Measurements from ENCODE around the gene TNFRSF9. TPM values are rescaled to one million over a fixed set of nuclear protein-coding genes. Genes with fewer than 3 reads are reported as not detected.
"Not testable (repeated sequence)": the region's sequence is repeated elsewhere in the genome, so short reads cannot be mapped to it uniquely, and the experiment has no call there.

TNFRSF9 gene
- total RNA-seq, 4 donors from 2014 or later = 0.17 TPM; not detected in 3

GRCh38 chr1:7921796-7922195 lies 18.8 kb downstream of the TNFRSF9 start:
- Histone ChIP-seq H3K9me3 (no peaks in the 10 kb centered on the region), H3K27me3 (peaks cover 0 to 35% (median 8%) of the 10 kb centered on the region in 4 donors), H3K4me1 (no peaks in the 10 kb centered on the region), H3K27ac (replicated peaks in 1 of 4) (no peak overlapping the region), H3K36me3 (no peaks in the 10 kb centered on the region), H3K4me3 (no peak overlapping the region)
- TF ChIP-seq EP300 (IDR thresholded peaks at IDR 0.05) (no peak), CTCF (IDR thresholded peaks at IDR 0.05) (no peak)
- WGBS = 88% methylated on average over 7 of the region's 7 CpGs
- intact Hi-C loops (cut with DNase I) = no loop called here
- DNase-seq (ENCODE audit: extremely low spot score) = no peak

GRCh38 chr1:7919880-7920279 lies 20.8 kb downstream of the TNFRSF9 start:
- TF ChIP-seq EP300 (IDR thresholded peaks at IDR 0.05) (no peak), CTCF (IDR thresholded peaks at IDR 0.05) (no peak), POLR2AphosphoS5 (IDR thresholded peaks at IDR 0.05) (no peak), POLR2A (IDR thresholded peaks at IDR 0.05; ENCODE audit: low read depth) (no peak)
- intact Hi-C loops (cut with DNase I) = no loop called here
- no peaks in the 10 kb centered on the region for H3K4me1 ChIP-seq
- H3K27me3 ChIP-seq = peaks cover 0 to 22% (median 4%) of the 10 kb centered on the region in 4 donors
- no peaks in the 10 kb centered on the region for H3K36me3 ChIP-seq
- DNase-seq (ENCODE audit: extremely low spot score) = no peak
- no peak overlapping the region for H3K27ac ChIP-seq (replicated peaks in 1 of 4)
- H3K9me3 ChIP-seq = no peaks in the 10 kb centered on the region
- no peak overlapping the region for H3K4me3 ChIP-seq
- 79% methylated on average over 5 of the region's 5 CpGs for WGBS

GRCh38 chr1:7917971-7918370 lies 22.7 kb downstream of the TNFRSF9 start:
- 87% methylated on average over 5 of the region's 5 CpGs for WGBS
- H3K27ac ChIP-seq (replicated peaks in 1 of 4) = not testable (repeated sequence)

GRCh38 chr1:7916501-7916830 lies 24.2 kb downstream of the TNFRSF9 start:
- Histone ChIP-seq H3K27me3 (peaks cover 0 to 33% (median 4%) of the 10 kb centered on the region in 4 donors), H3K4me1 (no peaks in the 10 kb centered on the region), H3K9me3 (no peaks in the 10 kb centered on the region), H3K4me3 (no peak overlapping the region), H3K36me3 (no peaks in the 10 kb centered on the region), H3K27ac (replicated peaks in 1 of 4) (no peak overlapping the region)
- TF ChIP-seq POLR2A (IDR thresholded peaks at IDR 0.05; ENCODE audit: low read depth) = no peak
- no peak for TF ChIP-seq EP300 (IDR thresholded peaks at IDR 0.05)
- no peak for TF ChIP-seq CTCF (IDR thresholded peaks at IDR 0.05)
- TF ChIP-seq POLR2AphosphoS5 (IDR thresholded peaks at IDR 0.05) = no peak
- WGBS = 66% methylated on average over 2 of the region's 2 CpGs
- no peak for DNase-seq (ENCODE audit: extremely low spot score)
- intact Hi-C loops (cut with DNase I) = no loop called here

More at GRCh38 chr1:7917971-7918370, 22.7 kb downstream of the TNFRSF9 start:
- peaks cover 0 to 33% (median 4%) of the 10 kb centered on the region in 4 donors for H3K27me3 ChIP-seq
- H3K4me1 ChIP-seq; DNase-seq (ENCODE audit: extremely low spot score); intact Hi-C loops (cut with DNase I); H3K36me3 ChIP-seq; H3K4me3 ChIP-seq; H3K9me3 ChIP-seq: not testable (repeated sequence)

- no peak for TF ChIP-seq EP300 (IDR thresholded peaks at IDR 0.05)
- no peak for TF ChIP-seq POLR2A (IDR thresholded peaks at IDR 0.05; ENCODE audit: low read depth)
- no peak for TF ChIP-seq POLR2AphosphoS5 (IDR thresholded peaks at IDR 0.05)
- no peak for TF ChIP-seq CTCF (IDR thresholded peaks at IDR 0.05)
- Histone ChIP-seq H3K9me3 (no peaks in the 10 kb centered on the region), H3K36me3 (no peaks in the 10 kb centered on the region), H3K4me3 (no peak overlapping the region), H3K27ac (replicated peaks in 1 of 4) (no peak overlapping the region), H3K27me3 (peaks cover 0 to 33% (median 4%) of the 10 kb centered on the region in 4 donors), H3K4me1 (no peaks in the 10 kb centered on the region)
- DNase-seq (ENCODE audit: extremely low spot score) = no peak
- intact Hi-C loops (cut with DNase I) = no loop called here
- 64% methylated on average over 5 of the region's 5 CpGs for WGBS
These were observed 24.7 kb downstream of the TNFRSF9 start for GRCh38 chr1:7915826-7916500.
